H1 (cell line): Measurements from ENCODE around the gene PLEKHA1. TPM values are rescaled to one million over a fixed set of nuclear protein-coding genes. Genes with fewer than 3 reads are reported as not detected.
A peak's percentile ranks its signal among the peaks of the same experiment; 100 is the strongest.

Experiments
- CTCF ChIA-PET: fragments of 300-600 bp; sonication (Branson Sonifier 250); formaldehyde crosslinking; loops from one replicate; lab custom pipeline; 2021; ENCODE audit not compliant: partially characterized antibody; lab: Charles Lee
- POLR2A ChIA-PET: fragments of 300-600 bp; sonication (Branson Sonifier 250); formaldehyde crosslinking; loops from one replicate; lab custom pipeline; 2021; ENCODE audit warnings: inconsistent platforms; ENCODE audit not compliant: partially characterized antibody; lab: Charles Lee
- DNase-seq, 2 experiments: peaks; one replicate each; pipeline versions ENCODE4 v3.0.0 to v3.0.0-alpha.2; 2010 to 2022; ENCODE audit warnings: low spot score in 2 of 2, low read depth in 1 of 2, mixed read lengths in 1 of 2
- FAIRE-seq: peaks from 2 replicates; lab custom pipeline; 2011; peaks lifted over from hg19 to GRCh38; lab: Jason Lieb, UNC
- H2AFZ ChIP-seq: 2 replicates; pipeline ENCODE4 v1.8.1; 2012; ENCODE audit warnings: low read length, inconsistent platforms
- H2AK5ac ChIP-seq: 2 replicates; pipeline ENCODE4 v1.6.1; 2013; ENCODE audit warnings: low read depth, low read length
- H2BK120ac ChIP-seq: replicated peaks from 2 replicates; pipeline ENCODE3; 2013; ENCODE audit warnings: low read depth, low read length, inconsistent platforms
- H2BK12ac ChIP-seq: 2 replicates; pipeline ENCODE4 v1.6.1; 2013; ENCODE audit warnings: low read depth, low read length
- H2BK15ac ChIP-seq: 2 replicates; pipeline ENCODE4 v1.6.1; 2013; ENCODE audit warnings: low read length
- H2BK20ac ChIP-seq: 2 replicates; pipeline ENCODE4 v1.6.1; 2013; ENCODE audit warnings: low read length
- H2BK5ac ChIP-seq: 2 replicates; pipeline ENCODE4 v1.6.1; 2013; ENCODE audit warnings: low read depth, low read length
- H3K14ac ChIP-seq: 2 replicates; pipeline ENCODE4 v1.6.1; 2013; ENCODE audit warnings: inconsistent platforms; ENCODE audit not compliant: insufficient read length
- H3K18ac ChIP-seq: 2 replicates; pipeline ENCODE4 v1.6.1; 2013; ENCODE audit warnings: low read length; ENCODE audit errors: extremely low read depth
- H3K23ac ChIP-seq: 2 replicates; pipeline ENCODE4 v1.6.1; 2013; ENCODE audit warnings: inconsistent platforms; ENCODE audit not compliant: insufficient read length
- H3K23me2 ChIP-seq: 2 replicates; pipeline ENCODE4 v1.6.1; 2013; ENCODE audit warnings: low read depth, low read length
- H3K27ac ChIP-seq: 2 replicates; pipeline ENCODE4 v1.6.1; 2011; ENCODE audit warnings: low read depth, low read length, inconsistent platforms
- H3K27me3 ChIP-seq, 4 experiments: replicated peaks in 1 of 4; 1 replicate in 1 of 4; 2 replicates in 3 of 4; pipeline versions ENCODE4 v1.6.1 to v1.8.1; 2011 to 2013; ENCODE audit warnings: low read length in 3 of 4, mild to moderate bottlenecking in 3 of 4, inconsistent platforms in 2 of 4, mixed read lengths in 2 of 4, moderate library complexity in 1 of 4; ENCODE audit not compliant: control insufficient read depth in 3 of 4, insufficient read depth in 3 of 4; ENCODE audit errors: extremely low read depth in 1 of 4
- H3K36me3 ChIP-seq, 4 experiments: 2 replicates each; pipeline versions ENCODE4 v1.6.1 to v1.8.1; 2011 to 2013; ENCODE audit warnings: mild to moderate bottlenecking in 4 of 4, low read length in 3 of 4, moderate library complexity in 2 of 4, control low read depth in 1 of 4, inconsistent platforms in 1 of 4; ENCODE audit not compliant: insufficient read depth in 4 of 4, control insufficient read depth in 2 of 4
- H3K4ac ChIP-seq: replicated peaks from 2 replicates; pipeline ENCODE3; 2013; ENCODE audit warnings: low read length, low read depth, mixed read lengths, inconsistent platforms; ENCODE audit not compliant: insufficient read length
- H3K4me1 ChIP-seq, 4 experiments: replicated peaks in 1 of 4; 1 replicate in 1 of 4; 2 replicates in 3 of 4; pipeline versions ENCODE4 v1.6.1 to v1.8.1; 2011 to 2013; ENCODE audit warnings: low read length in 3 of 4, inconsistent platforms in 2 of 4, mixed read lengths in 1 of 4; ENCODE audit not compliant: insufficient read depth in 4 of 4, control insufficient read depth in 3 of 4
- H3K4me2 ChIP-seq, 2 experiments: 2 replicates each; pipeline versions ENCODE4 v1.6.1 to v1.8.1; 2011 to 2013; ENCODE audit warnings: low read depth in 2 of 2, low read length in 2 of 2, control low read depth in 1 of 2, inconsistent platforms in 1 of 2, mild to moderate bottlenecking in 1 of 2; ENCODE audit not compliant: insufficient read depth in 1 of 2
- H3K4me3 ChIP-seq, 4 experiments: fragments of 200-600, 300-600 bp in 1 of 4; sonication (generic), shearing (Covaris generic), sonication (Bioruptor Twin) in 1 of 4; 2 replicates each; pipeline versions ENCODE4 v1.5.1 to v1.8.1; 2011 to 2016; ENCODE audit warnings: low read length in 4 of 4, low read depth in 3 of 4, control low read depth in 2 of 4, inconsistent platforms in 2 of 4, mild to moderate bottlenecking in 2 of 4, mixed read lengths in 1 of 4, moderate library complexity in 1 of 4; ENCODE audit not compliant: insufficient read depth in 2 of 4; ENCODE audit errors: extremely low read depth in 1 of 4
- H3K56ac ChIP-seq: replicated peaks from 2 replicates; pipeline ENCODE3; 2013; ENCODE audit warnings: low read depth, mild to moderate bottlenecking, mixed read lengths, low read length, inconsistent platforms; ENCODE audit not compliant: insufficient read length
- H3K79me1 ChIP-seq: 2 replicates; pipeline ENCODE4 v1.6.1; 2013; ENCODE audit warnings: low read depth, low read length, control low read depth
- H3K79me2 ChIP-seq, 2 experiments: 2 replicates each; pipeline versions ENCODE4 v1.6.1 to v1.8.1; 2012 to 2013; ENCODE audit warnings: low read length in 2 of 2, mild to moderate bottlenecking in 2 of 2, inconsistent platforms in 1 of 2; ENCODE audit not compliant: insufficient read depth in 2 of 2, control insufficient read depth in 1 of 2
- H3K9ac ChIP-seq, 4 experiments: replicated peaks in 1 of 4; 1 replicate in 1 of 4; 2 replicates in 3 of 4; pipeline versions ENCODE4 v1.6.1 to v1.8.1; 2011 to 2013; ENCODE audit warnings: low read depth in 3 of 4, low read length in 3 of 4, control low read depth in 2 of 4, mild to moderate bottlenecking in 2 of 4, moderate library complexity in 2 of 4, inconsistent platforms in 1 of 4; ENCODE audit errors: extremely low read depth in 1 of 4
- H3K9me3 ChIP-seq, 2 experiments: 2 replicates each; pipeline versions ENCODE4 v1.6.1 to v1.8.1; 2012 to 2013; ENCODE audit warnings: mild to moderate bottlenecking in 2 of 2, moderate library complexity in 2 of 2, control low read depth in 1 of 2, inconsistent platforms in 1 of 2, low read depth in 1 of 2, low read length in 1 of 2, mixed read lengths in 1 of 2; ENCODE audit not compliant: insufficient read depth in 2 of 2
- H4K20me1 ChIP-seq, 2 experiments: replicated peaks in 1 of 2; 2 replicates each; pipeline versions ENCODE3 to v1.8.1; 2011 to 2013; ENCODE audit warnings: inconsistent platforms in 2 of 2, low read length in 2 of 2, mild to moderate bottlenecking in 1 of 2; ENCODE audit not compliant: insufficient read depth in 2 of 2, control insufficient read depth in 1 of 2
- H4K5ac ChIP-seq: 2 replicates; pipeline ENCODE4 v1.6.1; 2013; ENCODE audit warnings: low read length, low read depth, mixed read lengths, inconsistent platforms; ENCODE audit not compliant: insufficient read length
- H4K8ac ChIP-seq: 2 replicates; pipeline ENCODE4 v1.8.0; 2013; ENCODE audit warnings: mild to moderate bottlenecking, moderate library complexity, low read length, inconsistent platforms; ENCODE audit not compliant: insufficient read depth; ENCODE audit errors: extremely low read depth
- H4K91ac ChIP-seq: replicated peaks from 2 replicates; pipeline ENCODE3; 2013; ENCODE audit warnings: low read length, mixed read lengths, inconsistent platforms; ENCODE audit not compliant: insufficient read length
- ASH2L ChIP-seq: fragments of 200-600, 300-600 bp; sonication (generic); IDR thresholded peaks from one replicate; pipeline ENCODE4 v1.7.1; 2017; ENCODE audit warnings: low read length
- CBX8 ChIP-seq: fragments of 300-800, 300-1000 bp; sonication (generic); IDR thresholded peaks from 2 replicates; pipeline ENCODE4 v1.7.1; 2016; ENCODE audit warnings: low read depth, low read length, borderline replicate concordance
- EGR1 ChIP-seq: IDR thresholded peaks from 2 replicates; pipeline ENCODE4 v1.6.1; 2011; ENCODE audit warnings: low read depth, low read length, borderline replicate concordance
- EZH2 ChIP-seq: fragments of 200-600 bp; sonication (generic); IDR thresholded peaks from 2 replicates; pipeline ENCODE4 v1.7.1; 2012; ENCODE audit warnings: low read depth, mild to moderate bottlenecking, moderate library complexity, low read length, inconsistent platforms; ENCODE audit not compliant: severe bottlenecking
- GTF2F1 ChIP-seq: IDR thresholded peaks from 2 replicates; pipeline ENCODE4 v1.6.1; 2012; ENCODE audit warnings: low read depth, low read length, improper control_type of control experiment, borderline replicate concordance
- RNF2 ChIP-seq: fragments of 200-900, 300-1000 bp; sonication (generic); IDR thresholded peaks from 2 replicates; pipeline ENCODE4 v1.7.1; 2016; ENCODE audit warnings: borderline replicate concordance, low read depth, mild to moderate bottlenecking, antibody characterized with exemption, low read length; ENCODE audit not compliant: poor library complexity, severe bottlenecking; ENCODE audit errors: missing control alignments
- TAF7 ChIP-seq: optimal IDR thresholded peaks from 2 replicates; pipeline ENCODE3; 2011; ENCODE audit warnings: low read depth, mild to moderate bottlenecking, inconsistent platforms, low read length, moderate library complexity, borderline replicate concordance
- TCF12 ChIP-seq: IDR thresholded peaks from 2 replicates; pipeline ENCODE4 v1.6.1; 2011; ENCODE audit warnings: low read depth, mild to moderate bottlenecking, low read length
- WGBS, 2 experiments: shearing (Covaris generic) in 1 of 2; methylation state at CpG; one replicate each; pipeline versions ENCODE4 v1.1.6 to v1.1.7; 2013 to 2015; ENCODE audit warnings: low lambda C conversion rate in 2 of 2, mixed read lengths in 2 of 2, inconsistent platforms in 1 of 2, low coverage in 1 of 2, missing lambda C conversion rate in 1 of 2; ENCODE audit not compliant: insufficient replicate concordance in 2 of 2, insufficient coverage in 1 of 2, insufficient read length in 1 of 2; ENCODE audit errors: extremely low coverage in 1 of 2, missing lambda C conversion rate in 1 of 2; 5-methylcytosine and 5-hydroxymethylcytosine counted together
- polyA plus RNA-seq, 7 experiments: library from polyadenylated mRNA; depleted of rRNA in 3 of 7; stranded (reverse) in 5 of 7; unstranded in 2 of 7; fragments of >200 nt in 5 of 7; fragments of 200-250 nt in 2 of 7; gene quantifications; 1 replicate in 5 of 7; 2 replicates in 1 of 7; 4 replicates in 1 of 7; pipeline versions ENCODE4 v1.2.1 to v1.2.3, GENCODE V29; 2011 to 2013; ENCODE audit warnings: missing spikeins in 2 of 7, mixed read lengths in 2 of 7
- total RNA-seq: library from RNA; stranded (reverse); fragmentation: NEBNext Ultra II Directional; extraction: Animal tissue kit (Norgen Biotek cat#: 25700); gene quantifications from 2 replicates; pipeline ENCODE4 v1.2.1, GENCODE V29; 2021
- TF ChIP-seq, protein P1 (sequence below): IDR thresholded peaks from 2 replicates; pipeline ENCODE4 v1.6.1; 2012; ENCODE audit warnings: inconsistent platforms
- TF ChIP-seq, protein P2 (sequence below): IDR thresholded peaks from 2 replicates; pipeline ENCODE4 v1.6.1; 2012; ENCODE audit warnings: low read length, inconsistent platforms

The PLEKHA1 gene
- total and polyA plus RNA-seq, 2 of the 8 experiments (the other 6 are each of a cell fraction or from before 2014, with no cell fraction given): 15.6 to 39.7 TPM

DNA sequence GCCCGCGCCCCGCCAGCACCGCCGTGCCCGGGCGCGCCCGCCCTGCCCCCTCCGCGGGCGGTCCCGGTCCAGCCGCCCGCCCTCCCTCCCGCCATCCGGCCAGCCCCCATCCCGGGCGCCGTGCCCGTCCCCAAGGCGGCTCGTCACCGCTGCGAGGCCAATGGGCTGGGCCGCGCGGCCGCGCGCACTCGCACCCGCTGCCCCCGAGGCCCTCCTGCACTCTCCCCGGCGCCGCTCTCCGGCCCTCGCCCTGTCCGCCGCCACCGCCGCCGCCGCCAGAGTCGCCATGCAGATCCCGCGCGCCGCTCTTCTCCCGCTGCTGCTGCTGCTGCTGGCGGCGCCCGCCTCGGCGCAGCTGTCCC is 86.8 kb downstream of the PLEKHA1 start, which contains the start of gene HTRA1:
TSS of gene HTRA1 (plus strand) at position 187 of the 362 bp plus-strand sequence. CDS start at position 287, 100 bp downstream.
- Histone ChIP-seq H3K79me2 (no peaks in the 10 kb centered on the region), H3K9ac (peak within 1 kb of the TSS in 3 of 4 experiments; percentile 4 to 62 (median 17); a peak in 4 of 7 replicates), H2AFZ (peak within 1 kb of the TSS; percentile 58; the same call in 1 of the 2 replicates), H3K79me1 (no peaks in the 10 kb centered on the region), H3K4me1 (peaks cover 0 to 20% (median 5%) of the 10 kb centered on the region in 4 experiments; a peak in 6 of 7 replicates), H2BK20ac (no peak within 1 kb of the TSS), H3K9me3 (no peaks in the 10 kb centered on the region), H3K14ac (no peak within 1 kb of the TSS), H4K8ac (peak within 1 kb of the TSS; percentile 29; the same call in 1 of the 2 replicates), H3K18ac (peak within 1 kb of the TSS; percentile 60; the same call in 1 of the 2 replicates), H2BK12ac (peak within 1 kb of the TSS; percentile 27; the same call in 1 of the 2 replicates), H4K20me1 (peaks cover 3% of the 10 kb centered on the region in 2 experiments), H3K36me3 (peaks cover 0 to 6% (median 0%) of the 10 kb centered on the region in 4 experiments; a peak in 1 of 8 replicates), H3K27ac (no peak within 1 kb of the TSS), H3K4me3 (peak within 1 kb of the TSS; percentile 44 to 67 (median 54)), H3K4me2 (peak within 1 kb of the TSS; percentile 78 to 100), H3K23ac (no peak within 1 kb of the TSS), H2AK5ac (no peak within 1 kb of the TSS), H4K91ac (no peak within 1 kb of the TSS), H3K4ac (no peak within 1 kb of the TSS), H2BK5ac (no peak within 1 kb of the TSS), H3K23me2 (peaks cover 17% of the 10 kb centered on the region; the same call in 1 of the 2 replicates), H2BK120ac (no peak within 1 kb of the TSS), H3K56ac (peak within 1 kb of the TSS; percentile 19), H2BK15ac (peak within 1 kb of the TSS; percentile 61; the same call in 1 of the 2 replicates), H4K5ac (no peak within 1 kb of the TSS), H3K27me3 (peaks cover 25 to 47% (median 41%) of the 10 kb centered on the region in 4 experiments)
- ChIA-PET CTCF (no interaction called here), POLR2A (no interaction called here)
- no peak for DNase-seq
- no peak for FAIRE-seq
- 4% methylated on average over 4 of the region's 56 CpGs; no CpG with 5 or more reads in 1 of the 2 experiments for WGBS, 2 experiments
- TF ChIP-seq, protein P1, sequence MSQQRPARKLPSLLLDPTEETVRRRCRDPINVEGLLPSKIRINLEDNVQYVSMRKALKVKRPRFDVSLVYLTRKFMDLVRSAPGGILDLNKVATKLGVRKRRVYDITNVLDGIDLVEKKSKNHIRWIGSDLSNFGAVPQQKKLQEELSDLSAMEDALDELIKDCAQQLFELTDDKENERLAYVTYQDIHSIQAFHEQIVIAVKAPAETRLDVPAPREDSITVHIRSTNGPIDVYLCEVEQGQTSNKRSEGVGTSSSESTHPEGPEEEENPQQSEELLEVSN: peak; percentile 7; the same call in 1 of the 2 replicates
- no peak for TF ChIP-seq TCF12
- TF ChIP-seq, protein P2, sequence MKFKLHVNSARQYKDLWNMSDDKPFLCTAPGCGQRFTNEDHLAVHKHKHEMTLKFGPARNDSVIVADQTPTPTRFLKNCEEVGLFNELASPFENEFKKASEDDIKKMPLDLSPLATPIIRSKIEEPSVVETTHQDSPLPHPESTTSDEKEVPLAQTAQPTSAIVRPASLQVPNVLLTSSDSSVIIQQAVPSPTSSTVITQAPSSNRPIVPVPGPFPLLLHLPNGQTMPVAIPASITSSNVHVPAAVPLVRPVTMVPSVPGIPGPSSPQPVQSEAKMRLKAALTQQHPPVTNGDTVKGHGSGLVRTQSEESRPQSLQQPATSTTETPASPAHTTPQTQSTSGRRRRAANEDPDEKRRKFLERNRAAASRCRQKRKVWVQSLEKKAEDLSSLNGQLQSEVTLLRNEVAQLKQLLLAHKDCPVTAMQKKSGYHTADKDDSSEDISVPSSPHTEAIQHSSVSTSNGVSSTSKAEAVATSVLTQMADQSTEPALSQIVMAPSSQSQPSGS: no peak
- no peak for TF ChIP-seq GTF2F1
- no peak for TF ChIP-seq RNF2
- no peak for TF ChIP-seq EGR1
- no peak for TF ChIP-seq CBX8
- TF ChIP-seq ASH2L: no peak
- no peak for TF ChIP-seq TAF7
- TF ChIP-seq EZH2: no peak
